Parathyroid adenoma (tissue), 2 donors: Measurements from ENCODE around the gene FKBP6.
A peak's percentile ranks its signal among the peaks of the same experiment; 100 is the strongest.
"Not testable (repeated sequence)": the region's sequence is repeated elsewhere in the genome, so short reads cannot be mapped to it uniquely, and the experiment has no call there.

Source experiments
- H2AFZ ChIP-seq: fragments of 300-600 bp; sonication (generic); one replicate; pipeline ENCODE4 v1.7.0; 2017; ENCODE audit warnings: antibody characterized with exemption, mild to moderate bottlenecking
- H3K27ac ChIP-seq: fragments of 300-600 bp; sonication (generic); one replicate; pipeline ENCODE4 v1.7.0; 2017
- H3K27me3 ChIP-seq: fragments of 300-600 bp; sonication (generic); one replicate; pipeline ENCODE4 v1.7.0; 2017; ENCODE audit warnings: low read length; ENCODE audit not compliant: control insufficient read depth, insufficient read depth
- H3K36me3 ChIP-seq: fragments of 300-600 bp; sonication (generic); one replicate; pipeline ENCODE4 v1.7.0; 2017; ENCODE audit warnings: low read length; ENCODE audit not compliant: control insufficient read depth, insufficient read depth
- H3K4me1 ChIP-seq: fragments of 300-600 bp; sonication (generic); one replicate; pipeline ENCODE4 v1.7.0; 2017; ENCODE audit warnings: control low read depth
- H3K4me2 ChIP-seq: fragments of 300-600 bp; sonication (generic); one replicate; pipeline ENCODE4 v1.7.0; 2017; ENCODE audit warnings: low read length
- H3K4me3 ChIP-seq: fragments of 300-600 bp; sonication (generic); one replicate; pipeline ENCODE4 v1.7.0; 2017; ENCODE audit warnings: low read depth, low read length
- H3K79me2 ChIP-seq: fragments of 300-600 bp; sonication (generic); one replicate; pipeline ENCODE4 v1.7.0; 2017; ENCODE audit warnings: control low read depth
- H3K9ac ChIP-seq: fragments of 300-600 bp; sonication (generic); one replicate; pipeline ENCODE4 v1.7.0; 2017; ENCODE audit warnings: mild to moderate bottlenecking
- H3K9me3 ChIP-seq: fragments of 300-600 bp; sonication (generic); one replicate; pipeline ENCODE4 v1.7.0; 2017; ENCODE audit warnings: low read length; ENCODE audit not compliant: control insufficient read depth
- CTCF ChIP-seq: fragments of 300-600 bp; sonication (generic); IDR thresholded peaks from one replicate; pipeline ENCODE4 v1.7.0; 2017; ENCODE audit warnings: antibody characterized with exemption, mild to moderate bottlenecking
- donor health status: primary hyperparathyroidism.

Gene FKBP6

GRCh38 chr7:73304071-73304470, 23.9 kb upstream of the FKBP6 start:
- H3K4me3 ChIP-seq = no peak overlapping the region
- no peak for TF ChIP-seq CTCF
- H3K4me1 ChIP-seq = peaks cover 5% of the 10 kb centered on the region
- no peaks in the 10 kb centered on the region for H3K79me2 ChIP-seq
- H3K27me3 ChIP-seq = no peaks in the 10 kb centered on the region
- H2AFZ ChIP-seq = no peak overlapping the region
- H3K4me2 ChIP-seq = no peak overlapping the region
- no peak overlapping the region for H3K9ac ChIP-seq
- no peaks in the 10 kb centered on the region for H3K36me3 ChIP-seq
- no peak overlapping the region for H3K27ac ChIP-seq
- H3K9me3 ChIP-seq = no peaks in the 10 kb centered on the region

- not testable (repeated sequence) for H3K4me2 ChIP-seq
These were observed 23.2 kb upstream of the FKBP6 start for GRCh38 chr7:73304612-73305387.

GRCh38 chr7:73307436-73307835, 20.5 kb upstream of the FKBP6 start:
- Histone ChIP-seq H3K36me3 (no peaks in the 10 kb centered on the region), H3K27me3 (no peaks in the 10 kb centered on the region), H3K4me1 (peaks cover 8% of the 10 kb centered on the region), H3K9ac (no peak overlapping the region), H3K4me3 (no peak overlapping the region), H3K79me2 (no peaks in the 10 kb centered on the region), H3K9me3 (no peaks in the 10 kb centered on the region), H3K4me2 (no peak overlapping the region), H2AFZ (no peak overlapping the region), H3K27ac (no peak overlapping the region)
- no peak for TF ChIP-seq CTCF

More at GRCh38 chr7:73304612-73305387, 23.2 kb upstream of the FKBP6 start:
- H3K9ac ChIP-seq, H3K27ac ChIP-seq, H3K27me3 ChIP-seq, H3K4me3 ChIP-seq, H3K9me3 ChIP-seq, H3K4me1 ChIP-seq, H3K36me3 ChIP-seq, H2AFZ ChIP-seq, H3K79me2 ChIP-seq: not testable (repeated sequence)

- Histone ChIP-seq H3K27ac (peak overlapping the region; percentile 66), H3K36me3 (no peaks in the 10 kb centered on the region), H3K4me2 (peak overlapping the region; percentile 34), H3K4me3 (peak overlapping the region; percentile 58), H3K9me3 (no peaks in the 10 kb centered on the region), H2AFZ (peak overlapping the region; percentile 83), H3K27me3 (no peaks in the 10 kb centered on the region), H3K79me2 (no peaks in the 10 kb centered on the region), H3K9ac (peak overlapping the region; percentile 3), H3K4me1 (peaks cover 8% of the 10 kb centered on the region)
- no peak for TF ChIP-seq CTCF
These were observed 19.8 kb upstream of the FKBP6 start for GRCh38 chr7:73308074-73308664.

GRCh38 chr7:73308665-73309214, 19.2 kb upstream of the FKBP6 start, which contains the start of gene NSUN5:
TSS of gene NSUN5 (minus strand) at chr7:73308826. CDS start at chr7:73308790, 36 bp downstream.
- H2AFZ ChIP-seq = peak within 1 kb of the TSS; percentile 83
- H3K27me3 ChIP-seq = no peaks in the 10 kb centered on the region
- no peaks in the 10 kb centered on the region for H3K36me3 ChIP-seq
- peak within 1 kb of the TSS; percentile 66 for H3K27ac ChIP-seq
- H3K79me2 ChIP-seq = no peaks in the 10 kb centered on the region
- H3K4me3 ChIP-seq = peak within 1 kb of the TSS; percentile 58
- TF ChIP-seq CTCF = no peak
- no peaks in the 10 kb centered on the region for H3K9me3 ChIP-seq
- peaks cover 8% of the 10 kb centered on the region for H3K4me1 ChIP-seq
- peak within 1 kb of the TSS; percentile 3 for H3K9ac ChIP-seq
- peak within 1 kb of the TSS; percentile 34 for H3K4me2 ChIP-seq

GRCh38 chr7:73311421-73311820, 16.5 kb upstream of the FKBP6 start:
- H2AFZ ChIP-seq, H3K27me3 ChIP-seq, H3K4me1 ChIP-seq, H3K4me3 ChIP-seq, H3K9me3 ChIP-seq, H3K79me2 ChIP-seq, H3K4me2 ChIP-seq, H3K27ac ChIP-seq, H3K36me3 ChIP-seq, H3K9ac ChIP-seq: not testable (repeated sequence)
